Raji (cell line): ENCODE results near the gene SARM1.

Experiments used
- POLR2A ChIP-seq: IDR thresholded peaks from 2 replicates; pipeline ENCODE4 v1.6.1; 2011; ENCODE audit warnings: low read depth, low read length, control low read depth; ENCODE audit not compliant: insufficient read depth

The SARM1 gene

DNA sequence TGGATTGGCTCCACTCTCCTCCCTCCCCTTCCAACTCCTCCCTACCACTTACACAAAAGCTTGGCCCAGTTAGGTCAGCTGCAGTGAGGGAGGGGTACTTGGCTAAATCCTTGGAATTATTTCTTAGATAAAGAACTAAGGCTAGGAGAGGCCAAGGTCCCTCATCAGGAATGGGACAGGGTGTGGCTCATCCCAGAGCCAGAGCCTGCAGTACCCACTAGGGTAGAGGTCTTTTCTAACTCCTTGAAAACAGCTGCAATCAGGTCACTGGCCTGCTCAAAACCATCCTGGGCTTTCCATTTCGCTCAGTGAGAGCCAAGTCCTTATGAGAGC, 36.4 kb downstream of the SARM1 start:
- TF ChIP-seq POLR2A: no peak

DNA sequence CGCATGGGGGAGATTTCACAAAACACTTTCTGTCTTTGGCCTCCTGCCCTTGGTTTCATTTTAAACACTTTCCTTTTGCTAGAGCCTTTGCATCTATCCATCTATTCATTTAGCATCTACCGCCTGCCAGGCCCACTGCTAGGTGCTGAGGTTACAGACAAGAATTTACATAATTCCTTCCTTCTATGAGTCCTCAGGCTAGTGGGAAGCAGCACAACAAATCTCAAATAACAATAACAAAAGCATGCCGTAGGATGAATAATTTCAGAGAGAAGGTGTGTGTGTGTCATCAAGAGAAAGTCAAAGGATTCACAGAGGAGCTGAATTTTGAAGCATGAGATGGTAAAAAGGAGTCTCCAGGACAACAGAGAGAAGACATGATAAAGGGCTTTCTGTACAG, 40.6 kb downstream of the SARM1 start:
- TF ChIP-seq POLR2A: no peak

DNA sequence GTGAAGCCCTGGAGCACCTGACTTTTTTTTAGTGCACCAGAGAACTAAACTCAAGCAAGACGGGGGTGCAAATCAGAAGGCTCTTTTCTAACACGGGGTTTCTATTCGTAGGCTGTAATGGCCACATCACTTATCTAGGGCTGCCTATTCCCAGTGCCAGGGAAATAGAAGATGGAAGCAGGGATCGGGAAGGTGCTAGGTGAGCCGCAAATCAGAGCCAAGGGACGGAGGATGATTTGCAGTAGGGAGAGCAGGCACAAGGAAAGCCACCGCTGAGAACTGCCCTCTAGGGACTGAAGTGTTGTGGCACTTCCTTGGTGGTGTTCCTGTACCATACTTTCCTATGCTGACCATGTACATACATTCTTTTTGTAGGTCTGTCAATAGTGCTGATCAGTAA, 42.3 kb downstream of the SARM1 start:
- no peak for TF ChIP-seq POLR2A

DNA sequence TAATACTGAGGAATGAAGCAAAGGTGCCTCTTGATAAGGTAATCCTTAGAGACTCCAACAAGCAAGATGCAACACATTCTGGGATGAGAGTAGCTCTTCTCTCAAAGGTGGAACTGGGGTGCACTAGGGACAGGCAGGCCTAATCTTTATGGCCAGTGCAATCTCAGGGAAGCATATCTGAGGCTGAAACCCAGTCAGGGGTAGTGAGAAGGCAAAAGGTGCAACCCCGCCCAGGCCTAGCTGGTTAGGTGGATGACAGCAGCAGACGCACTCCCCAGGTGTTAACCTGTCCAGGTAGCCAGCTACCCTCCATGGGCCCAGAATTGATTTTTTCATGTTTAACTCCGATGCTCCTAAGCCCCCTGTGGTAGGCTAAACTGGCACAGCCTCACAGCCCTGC, 44.4 kb downstream of the SARM1 start:
- no peak for TF ChIP-seq POLR2A

DNA sequence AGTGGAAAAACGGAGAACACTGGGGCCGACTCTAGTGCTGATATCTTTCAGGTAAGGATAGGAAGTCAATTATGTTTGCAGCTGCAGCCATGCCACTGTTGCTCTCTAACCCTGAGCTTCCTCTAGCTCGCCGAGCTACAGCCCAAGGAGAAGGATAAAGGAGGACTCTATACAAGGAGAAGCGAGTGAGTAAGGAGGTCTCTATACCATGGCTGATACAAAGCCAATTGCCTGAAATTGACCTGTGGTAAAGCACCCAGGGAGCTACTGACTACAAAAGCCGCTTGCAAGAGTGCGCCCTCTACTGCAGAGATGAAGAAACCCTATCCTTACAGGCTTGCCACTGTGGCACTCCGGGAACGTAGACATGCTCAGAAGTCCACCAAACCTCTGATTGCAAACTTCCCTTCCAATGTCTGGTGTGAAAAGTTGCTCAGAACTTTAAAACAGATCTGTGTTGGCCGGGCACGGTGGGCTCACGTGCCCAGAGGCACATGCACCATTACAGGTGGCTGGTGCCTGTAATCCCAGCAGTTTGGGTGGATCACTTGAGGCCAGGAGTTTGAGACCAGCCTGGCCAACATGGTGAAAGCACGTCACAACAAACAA, 45.3 kb downstream of the SARM1 start:
- no peak for TF ChIP-seq POLR2A

DNA sequence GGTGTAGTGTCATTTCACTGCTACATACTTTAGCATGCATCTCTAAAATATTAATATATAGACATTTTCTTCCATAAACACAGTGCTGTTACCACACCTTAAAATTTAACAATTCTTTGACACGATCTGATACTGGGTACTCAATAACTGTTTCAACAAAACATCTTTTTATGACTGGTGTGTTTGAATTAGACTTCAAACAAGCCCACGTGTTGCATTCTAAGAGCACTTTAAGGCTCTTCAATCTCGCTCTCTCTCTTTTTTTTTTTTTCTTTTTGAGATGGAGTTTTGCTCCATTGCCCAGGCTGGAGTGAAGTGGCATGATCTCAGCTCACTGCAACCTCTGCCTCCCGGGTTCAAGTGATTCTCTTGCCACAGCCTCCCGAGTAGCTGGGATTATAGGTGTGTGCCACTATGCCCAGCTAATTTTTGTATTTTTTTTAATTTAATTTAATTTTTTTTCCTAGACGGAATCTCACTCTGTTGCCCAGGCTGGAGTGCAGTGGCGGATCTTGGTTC, 50.4 kb downstream of the SARM1 start:
- no peak for TF ChIP-seq POLR2A

DNA sequence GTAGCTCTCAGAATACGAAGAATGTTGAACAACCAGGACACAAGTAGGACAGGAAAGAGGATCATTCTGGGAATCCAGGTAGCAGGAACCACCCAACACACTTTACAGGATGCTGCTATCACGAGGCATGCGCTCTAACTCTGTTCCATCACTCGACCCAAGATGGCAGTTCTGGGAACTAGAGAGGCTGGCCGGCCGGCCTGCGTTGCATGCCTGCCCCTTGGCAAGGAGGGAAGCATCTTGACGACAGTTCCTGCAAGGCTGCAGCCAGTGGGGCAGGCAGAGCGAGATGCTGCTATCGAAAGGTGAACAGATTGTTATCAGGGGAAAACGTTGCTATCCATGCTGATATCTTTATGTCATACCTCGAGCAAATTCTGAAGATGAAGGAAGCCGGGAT, 53.7 kb downstream of the SARM1 start:
- TF ChIP-seq POLR2A: no peak

DNA sequence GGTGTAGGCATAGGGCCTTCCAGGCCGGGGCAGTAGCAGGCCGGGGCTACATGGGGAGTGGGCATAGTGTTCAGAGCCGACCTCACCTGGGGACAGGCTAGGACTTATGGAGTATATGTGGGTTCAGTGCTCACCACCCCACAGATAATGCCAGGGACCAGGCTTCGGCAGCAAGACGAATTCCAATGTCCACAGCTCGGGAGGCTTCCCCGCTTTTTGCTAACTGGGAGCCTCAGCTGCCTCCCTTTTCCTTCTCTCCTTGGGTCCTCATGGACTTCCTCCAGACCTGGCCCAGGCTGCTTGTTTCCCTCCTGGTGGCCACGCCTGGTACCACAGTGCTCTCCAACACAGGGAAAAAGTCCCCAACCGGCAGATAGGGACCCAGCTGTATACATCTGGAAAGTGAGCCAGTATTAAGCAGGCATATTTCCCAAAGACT, 54.6 kb downstream of the SARM1 start:
- TF ChIP-seq POLR2A: no peak

DNA sequence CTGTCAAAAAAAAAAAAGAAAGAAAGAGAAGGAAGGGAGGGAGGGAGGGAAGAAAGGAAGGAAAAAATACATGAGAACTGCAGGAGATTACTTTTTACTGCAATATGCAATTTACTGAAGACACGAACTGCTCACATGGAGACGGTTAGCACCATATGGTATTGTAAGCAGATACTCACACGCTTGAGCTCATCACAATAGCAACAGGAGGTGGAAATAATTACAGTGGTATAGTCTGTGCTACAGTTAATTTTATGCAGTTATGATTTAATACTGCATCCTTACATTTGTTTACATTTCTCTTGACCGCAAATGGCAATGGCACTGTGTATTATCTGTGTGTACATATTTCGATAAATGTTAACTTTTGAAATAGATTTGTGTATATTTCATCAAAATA, 55.9 kb downstream of the SARM1 start:
- no peak for TF ChIP-seq POLR2A

DNA sequence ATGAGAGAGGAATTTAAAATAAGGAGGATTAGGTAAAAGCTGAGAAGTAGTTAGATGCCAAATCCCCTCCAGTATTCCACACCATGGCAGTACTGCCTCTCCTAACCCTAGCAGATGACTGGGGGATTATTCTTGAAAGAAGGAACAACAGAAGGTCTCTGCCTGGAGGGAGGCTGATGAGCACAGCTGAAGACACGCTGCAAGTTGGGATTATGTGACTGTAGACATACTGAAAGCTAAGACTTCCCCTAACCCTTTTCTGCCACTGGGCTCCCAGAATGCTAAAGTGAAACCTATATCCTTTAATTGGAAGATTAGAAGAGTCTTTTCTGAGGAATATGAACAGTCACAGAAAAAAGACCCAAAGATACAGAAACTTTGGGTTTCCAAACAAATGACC, 62.2 kb downstream of the SARM1 start:
- TF ChIP-seq POLR2A: no peak

DNA sequence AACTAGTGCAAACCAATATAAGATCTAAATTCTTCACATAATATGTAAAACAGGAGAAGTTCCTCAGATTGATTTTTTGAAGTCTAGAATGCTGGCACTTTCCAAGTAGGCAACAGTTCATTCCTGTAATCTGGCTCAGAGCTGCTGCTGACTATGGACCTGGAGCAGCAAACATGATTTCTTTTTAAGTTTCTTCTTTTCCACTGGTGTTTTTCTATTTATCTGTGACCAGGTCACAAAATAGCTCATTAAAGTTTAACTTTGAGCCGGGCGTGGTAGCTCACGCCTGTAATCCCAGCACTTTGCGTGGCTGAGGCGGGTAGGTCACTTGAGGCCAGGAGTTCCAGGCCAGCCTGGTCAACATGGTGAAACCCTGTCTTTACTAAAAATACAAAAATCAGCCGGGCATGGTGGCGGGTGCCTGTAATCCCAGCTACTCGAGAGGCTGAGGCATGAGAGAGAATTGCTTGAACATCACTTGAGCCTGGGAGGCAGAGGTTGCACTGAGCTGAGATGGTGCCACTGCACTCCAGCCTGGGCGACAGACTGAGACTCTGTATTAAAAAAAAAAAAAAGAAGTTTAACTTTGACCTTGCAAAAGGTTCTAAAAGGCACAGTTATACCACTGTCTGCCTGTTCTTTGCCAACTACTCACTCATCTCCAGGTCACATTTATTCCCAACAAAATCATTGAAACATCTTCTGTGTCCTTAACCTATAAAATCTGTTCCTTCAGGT, 72.6 kb downstream of the SARM1 start:
- no peak for TF ChIP-seq POLR2A

DNA sequence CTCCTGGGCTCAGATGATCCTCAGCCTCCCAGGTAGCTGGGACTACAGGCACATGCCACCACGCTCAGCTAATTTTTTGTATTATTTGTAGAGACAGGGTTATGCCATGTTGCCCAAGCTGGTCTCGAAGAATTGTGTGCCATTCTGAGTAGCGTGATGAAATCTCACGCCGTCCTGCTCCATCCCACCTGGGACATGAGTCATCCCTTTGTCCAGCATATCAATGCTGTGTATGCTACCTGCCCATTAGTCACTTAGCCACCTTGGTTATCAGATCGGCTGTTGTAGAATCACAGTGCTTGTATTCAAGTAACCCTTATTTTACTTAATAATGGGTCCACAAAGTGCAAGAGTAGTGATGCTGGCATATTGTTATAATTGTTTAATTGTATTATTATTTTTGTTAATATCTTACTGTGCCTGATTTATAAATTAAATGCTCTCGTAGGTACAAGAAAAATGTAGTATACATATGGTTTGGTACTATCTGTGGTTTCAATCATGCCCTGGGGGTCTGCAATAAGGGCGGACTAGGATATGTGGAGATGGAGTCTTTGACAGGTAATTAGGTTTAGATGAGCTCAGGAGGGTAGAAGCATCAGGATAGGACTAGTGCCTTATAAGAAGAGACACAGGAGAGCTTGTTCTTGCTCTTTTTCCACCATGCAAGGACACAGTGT, 75.4 kb downstream of the SARM1 start:
- TF ChIP-seq POLR2A: no peak

DNA sequence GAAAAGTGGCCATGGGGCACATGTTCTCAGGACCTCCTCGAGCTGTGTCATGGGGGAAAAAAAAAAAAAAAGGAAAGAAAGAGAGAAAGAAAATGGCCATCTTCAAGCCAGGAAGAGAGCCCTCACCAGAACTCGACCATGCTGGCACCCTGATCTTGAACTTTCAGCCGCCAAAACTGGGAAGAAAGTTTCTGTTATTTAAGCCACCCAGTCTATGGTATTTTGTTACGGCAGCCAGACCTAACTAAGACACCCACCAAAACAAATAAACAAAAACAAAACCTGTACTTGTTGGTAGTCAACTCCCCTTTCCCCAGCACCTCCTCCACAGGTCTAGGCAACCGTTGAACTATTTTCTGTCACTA, 75.9 kb downstream of the SARM1 start:
- TF ChIP-seq POLR2A: no peak

DNA sequence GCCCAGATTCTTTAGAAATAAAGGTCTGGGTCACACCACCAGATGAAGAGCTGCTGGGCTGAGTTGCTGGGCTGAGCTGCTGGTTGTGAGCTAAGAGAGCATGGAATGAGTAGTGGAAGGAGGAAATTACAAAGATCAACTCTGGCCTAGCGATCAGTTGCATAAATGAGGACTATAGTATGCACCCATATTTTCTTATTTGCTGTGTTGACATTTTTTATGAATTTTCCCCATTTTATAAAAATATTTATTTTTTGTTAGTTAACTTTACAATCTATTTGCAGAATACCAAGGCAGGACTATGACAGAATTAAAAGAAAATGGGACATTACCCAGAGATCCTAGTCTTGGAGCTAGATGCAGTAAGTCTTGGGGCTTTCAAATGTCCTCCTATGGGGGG, 78.4 kb downstream of the SARM1 start:
- TF ChIP-seq POLR2A: no peak
